Lower lobe of right lung (tissue), 2 donors: ENCODE results near the gene POP4. TPM values are rescaled to one million over a fixed set of nuclear protein-coding genes. Genes with fewer than 3 reads are reported as not detected.

Experiments used
- ATAC-seq, 2 donors: fragments of 200-7000 bp; cut with Tn5 transposase; one replicate each; pipeline ENCODE4 v1.9.1; 2020 to 2022; ENCODE audit warnings: mild to moderate bottlenecking in 2 of 2, moderate library complexity in 2 of 2
- DNase-seq: peaks from one replicate; pipeline ENCODE4 v3.0.0-alpha.2; 2020
- H3K27ac ChIP-seq: fragments of 200-600 bp; one replicate; pipeline ENCODE4 v1.8.0; 2022
- H3K27me3 ChIP-seq: fragments of 200-600 bp; one replicate; pipeline ENCODE4 v1.8.0; 2022; ENCODE audit warnings: low read depth
- H3K36me3 ChIP-seq: fragments of 200-600 bp; one replicate; pipeline ENCODE4 v1.8.0; 2022; ENCODE audit warnings: mild to moderate bottlenecking
- H3K4me1 ChIP-seq: fragments of 200-600 bp; one replicate; pipeline ENCODE4 v1.8.0; 2022
- H3K4me3 ChIP-seq: fragments of 200-600 bp; one replicate; pipeline ENCODE4 v1.8.0; 2022; ENCODE audit warnings: mild to moderate bottlenecking
- H3K9me3 ChIP-seq: fragments of 200-600 bp; one replicate; pipeline ENCODE4 v1.8.0; 2022
- intact Hi-C: fragments of 100-400 bp; cut with DNase I; formaldehyde crosslinking; loops from one replicate; pipeline ENCODE4 v1.11.0; 2022
- total RNA-seq: library from RNA; stranded (reverse); fragmentation: NEBNext Ultra II Directional; extraction: Animal tissue kit (Norgen Biotek cat#: 25700); gene quantifications from one replicate; pipeline ENCODE4 v1.2.1, GENCODE V29; 2021
- TF ChIP-seq, protein P1 (sequence below): fragments of 200-600 bp; IDR thresholded peaks from one replicate; pipeline ENCODE4 v1.8.0; 2022; ENCODE audit warnings: antibody characterized with exemption, mild to moderate bottlenecking
- donor health status: DM: no; HTN: yes; CAD: no; lungs with severe emphysema.

The POP4 gene
- total RNA-seq, 1 donor from 2014 or later, result 44.4 TPM

GRCh38 chr19:29664753-29665214 is 58.7 kb downstream of the POP4 start:
- TF ChIP-seq, protein P1, sequence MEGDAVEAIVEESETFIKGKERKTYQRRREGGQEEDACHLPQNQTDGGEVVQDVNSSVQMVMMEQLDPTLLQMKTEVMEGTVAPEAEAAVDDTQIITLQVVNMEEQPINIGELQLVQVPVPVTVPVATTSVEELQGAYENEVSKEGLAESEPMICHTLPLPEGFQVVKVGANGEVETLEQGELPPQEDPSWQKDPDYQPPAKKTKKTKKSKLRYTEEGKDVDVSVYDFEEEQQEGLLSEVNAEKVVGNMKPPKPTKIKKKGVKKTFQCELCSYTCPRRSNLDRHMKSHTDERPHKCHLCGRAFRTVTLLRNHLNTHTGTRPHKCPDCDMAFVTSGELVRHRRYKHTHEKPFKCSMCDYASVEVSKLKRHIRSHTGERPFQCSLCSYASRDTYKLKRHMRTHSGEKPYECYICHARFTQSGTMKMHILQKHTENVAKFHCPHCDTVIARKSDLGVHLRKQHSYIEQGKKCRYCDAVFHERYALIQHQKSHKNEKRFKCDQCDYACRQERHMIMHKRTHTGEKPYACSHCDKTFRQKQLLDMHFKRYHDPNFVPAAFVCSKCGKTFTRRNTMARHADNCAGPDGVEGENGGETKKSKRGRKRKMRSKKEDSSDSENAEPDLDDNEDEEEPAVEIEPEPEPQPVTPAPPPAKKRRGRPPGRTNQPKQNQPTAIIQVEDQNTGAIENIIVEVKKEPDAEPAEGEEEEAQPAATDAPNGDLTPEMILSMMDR, result peak; percentile 34
- H3K9me3 ChIP-seq, result no peaks in the 10 kb centered on the region
- DNase-seq, result no peak
- H3K36me3 ChIP-seq, result peaks cover 3% of the 10 kb centered on the region
- peak overlapping the region; percentile 97 for H3K4me3 ChIP-seq
- intact Hi-C loops, result no loop called here
- peak overlapping the region; percentile 86 for H3K27ac ChIP-seq
- ATAC-seq, result no peak
- no peaks in the 10 kb centered on the region for H3K27me3 ChIP-seq
- H3K4me1 ChIP-seq, result peaks cover 69% of the 10 kb centered on the region

- H3K27ac ChIP-seq, result peak within 1 kb of the TSS; percentile 86
- no peaks in the 10 kb centered on the region for H3K27me3 ChIP-seq
- ATAC-seq, result peak; percentile 97 to 98
- H3K36me3 ChIP-seq, result peaks cover 3% of the 10 kb centered on the region
- H3K4me3 ChIP-seq, result peak within 1 kb of the TSS; percentile 97
- H3K9me3 ChIP-seq, result no peaks in the 10 kb centered on the region
- TF ChIP-seq, protein P1, result no peak
- intact Hi-C loops, result no loop called here
- DNase-seq, result peak; percentile 91
- peaks cover 69% of the 10 kb centered on the region for H3K4me1 ChIP-seq
Measured at GRCh38 chr19:29665215-29665825, 59.2 kb downstream of the POP4 start, which contains the start of gene PLEKHF1. PLEKHF1 (plus strand) TSS chr19:29665461; CDS start chr19:29673840, 8,379 bp downstream.

DNA sequence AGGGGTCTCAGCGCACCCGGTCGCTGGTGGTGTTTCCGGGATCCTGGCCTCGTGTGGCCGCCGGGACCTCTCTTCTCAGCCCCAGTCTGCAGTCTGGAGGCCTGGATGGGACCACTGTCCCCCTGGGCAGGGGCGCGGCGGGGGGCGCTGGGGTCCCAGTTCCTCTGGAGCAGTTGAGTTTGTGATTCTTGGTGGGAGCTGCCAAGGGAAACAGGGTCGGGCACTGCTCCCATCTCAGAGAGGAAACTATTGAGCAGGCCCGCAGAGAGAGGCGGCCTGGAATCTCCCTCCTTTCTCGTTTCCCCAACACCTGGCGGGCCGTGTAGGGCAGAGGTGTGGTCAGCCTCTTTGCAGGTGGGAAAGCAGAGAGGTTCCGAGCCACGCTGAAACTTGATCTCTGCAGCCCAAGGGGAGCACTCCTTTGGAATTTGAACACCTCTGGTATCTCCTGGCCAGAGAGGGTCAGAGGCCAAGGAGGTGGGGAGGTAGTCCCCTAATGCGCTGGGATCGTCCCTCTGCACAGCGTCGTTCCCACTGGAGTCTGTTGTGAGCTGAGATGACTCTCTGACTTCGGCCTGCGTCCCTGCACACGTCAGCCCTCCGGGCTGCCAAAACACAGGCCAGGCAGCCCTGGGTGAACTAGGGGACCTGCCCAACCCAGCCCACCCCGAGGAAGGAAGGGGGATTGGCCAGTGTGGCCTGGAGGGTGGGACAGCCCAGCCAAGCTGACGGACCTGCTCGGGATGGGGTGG is 59.9 kb downstream of the POP4 start:
- peaks cover 3% of the 10 kb centered on the region for H3K36me3 ChIP-seq
- TF ChIP-seq, protein P1, result no peak
- no peaks in the 10 kb centered on the region for H3K9me3 ChIP-seq
- no peaks in the 10 kb centered on the region for H3K27me3 ChIP-seq
- DNase-seq, result peak; percentile 47
- intact Hi-C loops, result no loop called here
- H3K4me3 ChIP-seq, result peak overlapping the region; percentile 97
- H3K4me1 ChIP-seq, result peaks cover 75% of the 10 kb centered on the region
- H3K27ac ChIP-seq, result peak overlapping the region; percentile 86
- ATAC-seq, result peak; percentile 37 to 49

Other genes starting within 250 kb of the POP4 start
- not detected for gene VSTM2B, start 80.3 kb upstream of the POP4 start, total RNA-seq
- 15.5 TPM for gene PLEKHF1, start 59.2 kb downstream of the POP4 start, total RNA-seq
- 19.2 TPM for gene C19orf12, start 109.0 kb downstream of the POP4 start, total RNA-seq
- 1.0 TPM for gene CCNE1, start 205.7 kb downstream of the POP4 start, total RNA-seq